GM18907 (cell line): ENCODE results near the gene DSTN.

Experiments
- ATAC-seq: cut with Tn5 transposase; IDR thresholded peaks from one replicate; pipeline ENCODE4 v1.9.1; 2021; ENCODE audit warnings: mild to moderate bottlenecking, moderate library complexity; ENCODE audit not compliant: unreplicated experiment

The DSTN gene

DNA sequence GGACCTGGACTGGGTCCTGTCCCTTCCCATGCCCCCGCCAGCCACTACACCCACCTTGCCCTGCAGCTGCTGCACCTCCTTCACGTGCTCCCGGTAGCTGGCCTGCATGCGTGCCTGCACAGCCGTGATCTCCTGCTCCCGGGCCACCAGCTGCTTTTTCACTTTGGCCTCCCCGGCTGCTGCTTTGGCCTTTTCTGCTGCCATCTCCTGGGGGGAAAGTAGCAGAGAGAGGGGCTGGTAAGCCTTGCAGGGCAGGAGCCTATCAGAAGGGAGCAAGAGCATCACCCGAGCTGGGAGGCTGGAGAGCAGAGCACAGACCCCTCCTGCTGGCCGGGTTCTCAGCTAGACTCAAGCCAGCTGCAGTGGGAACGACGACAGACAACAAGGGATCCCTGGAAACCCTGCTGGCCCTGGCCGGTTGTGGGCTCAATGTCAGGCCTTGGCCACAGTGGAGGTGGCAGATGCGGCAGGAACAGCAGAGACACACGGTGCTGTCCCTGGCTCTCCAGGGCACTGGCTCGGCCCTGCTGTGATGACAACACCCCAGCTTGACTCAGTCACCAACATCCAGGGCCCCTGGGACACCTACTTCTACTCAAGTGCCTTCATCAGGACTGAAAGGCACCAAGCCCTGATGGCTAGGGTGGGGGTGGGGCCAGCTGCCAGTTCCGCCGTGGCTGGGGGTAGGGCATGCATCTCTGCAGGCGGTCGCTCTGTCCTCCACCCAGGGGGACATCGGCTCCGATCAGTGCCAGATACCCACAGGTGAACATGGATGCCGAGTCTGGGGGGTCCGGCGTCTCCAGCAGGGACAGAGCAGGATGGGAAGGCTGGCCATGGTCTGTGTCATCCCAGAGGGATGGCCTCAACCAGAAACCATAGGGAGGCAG, 66.9 kb downstream of the DSTN start:
- no peak for ATAC-seq

DNA sequence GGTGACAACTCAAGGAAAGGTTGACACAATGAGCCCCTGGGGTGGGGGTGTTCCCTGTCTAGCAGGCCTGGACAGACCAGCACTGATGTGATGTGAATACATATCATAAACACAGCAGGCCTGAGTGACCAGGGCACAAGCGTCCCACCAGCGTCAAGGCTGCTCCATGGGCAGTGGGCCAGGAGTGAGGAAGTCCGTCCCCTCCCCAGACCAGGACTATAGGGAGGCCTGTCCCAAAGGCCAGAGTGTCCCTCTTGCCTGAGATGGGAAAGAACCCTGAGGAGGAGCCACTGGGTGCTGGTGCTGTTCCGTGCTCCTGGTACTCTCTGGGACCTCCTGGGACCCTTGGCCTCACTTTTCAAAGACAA, 67.5 kb downstream of the DSTN start:
- no peak for ATAC-seq

DNA sequence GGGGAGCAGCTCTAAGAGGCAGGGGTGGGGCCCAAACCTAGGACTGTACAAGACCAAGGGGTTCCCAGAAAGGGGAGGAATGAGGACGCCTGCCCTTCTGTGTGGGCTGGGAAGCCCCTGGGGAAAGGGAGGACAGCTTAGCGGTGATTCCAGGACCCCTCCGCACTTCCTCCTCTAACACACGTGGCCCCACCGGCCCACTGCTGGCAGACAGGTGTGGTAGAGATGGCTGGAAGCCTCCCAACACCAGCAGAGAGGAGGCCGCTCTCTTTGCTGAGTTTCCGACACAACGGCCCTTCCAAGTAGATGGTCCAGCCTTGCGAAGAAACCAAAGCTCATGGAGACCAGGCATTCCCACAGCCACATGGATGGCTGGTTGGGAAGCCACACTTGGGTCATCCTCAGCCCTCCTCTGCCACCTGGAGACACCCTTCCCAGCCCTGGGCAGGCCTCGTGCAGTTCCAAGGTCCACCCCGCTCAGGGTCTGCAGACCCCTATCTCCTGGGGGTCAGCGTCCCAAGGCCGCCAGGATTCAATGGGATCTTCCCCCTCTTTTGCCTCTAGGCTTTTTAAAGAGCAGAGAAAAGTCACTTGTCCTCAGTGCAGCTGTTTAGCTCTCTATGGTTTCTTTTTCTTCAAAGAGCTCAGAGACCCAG, 68.2 kb downstream of the DSTN start:
- no peak for ATAC-seq

DNA sequence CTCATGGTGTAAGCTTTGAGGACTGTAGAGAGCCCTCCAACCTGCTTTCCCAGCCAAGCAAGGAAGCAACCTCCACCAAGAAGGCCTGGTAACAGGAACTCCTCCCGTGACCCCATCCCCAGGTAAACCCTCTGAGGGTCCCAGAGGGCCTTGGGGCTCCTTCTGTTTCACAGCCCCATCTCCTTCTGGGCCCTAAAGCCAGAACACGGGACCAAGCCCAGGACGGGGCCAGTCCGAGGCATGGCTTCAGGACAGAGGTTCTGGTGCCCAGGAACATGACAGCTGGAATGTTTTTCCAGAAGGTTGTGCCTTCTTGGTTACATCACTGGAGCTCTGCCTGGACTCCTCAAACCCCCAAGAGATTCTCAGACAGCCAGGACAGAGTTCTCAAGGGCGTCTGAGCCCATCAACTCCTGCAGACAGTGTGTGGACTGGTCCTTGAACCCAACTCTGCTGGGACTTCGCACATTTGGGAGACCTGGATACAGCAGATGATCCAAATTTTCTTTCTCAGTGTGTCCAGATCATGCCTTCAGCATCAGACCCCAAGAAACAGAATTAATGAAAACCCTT, 69.0 kb downstream of the DSTN start:
- no peak for ATAC-seq

DNA sequence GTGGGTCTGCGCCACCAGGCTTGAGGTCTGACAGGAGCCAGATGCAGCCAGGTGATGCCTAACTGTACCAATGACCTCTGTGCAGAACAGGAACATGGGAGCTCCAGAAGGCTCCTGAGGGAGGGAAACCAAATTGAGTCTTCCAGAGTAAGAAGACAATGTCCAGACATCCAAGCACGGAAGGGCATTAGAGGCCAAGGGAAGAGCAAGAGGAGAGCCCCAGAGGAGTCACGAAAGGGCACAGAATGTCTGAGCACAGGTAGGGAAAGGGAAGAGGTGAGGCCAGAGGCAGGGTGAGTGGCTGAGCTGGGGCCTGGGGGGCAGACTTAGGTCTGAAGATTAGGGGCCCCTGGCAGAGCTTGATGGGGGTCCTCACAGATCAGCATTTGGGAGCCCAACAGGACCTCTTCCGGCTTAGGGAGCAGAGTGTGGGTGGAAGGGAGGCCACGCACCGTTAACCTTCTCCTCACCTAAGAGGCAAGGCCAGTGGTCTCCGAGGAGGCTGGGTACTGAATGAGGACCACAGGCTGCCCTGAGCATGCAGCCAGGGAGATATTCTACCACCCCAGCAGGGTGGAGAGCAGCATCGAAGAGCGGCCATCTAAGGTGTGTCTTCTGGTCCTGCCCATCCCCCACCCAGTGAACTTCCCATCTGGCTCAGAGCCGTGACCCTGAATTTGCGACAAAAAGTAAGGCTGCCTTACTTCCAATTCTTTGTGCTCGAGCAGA, 70.4 kb downstream of the DSTN start:
- ATAC-seq = no peak

DNA sequence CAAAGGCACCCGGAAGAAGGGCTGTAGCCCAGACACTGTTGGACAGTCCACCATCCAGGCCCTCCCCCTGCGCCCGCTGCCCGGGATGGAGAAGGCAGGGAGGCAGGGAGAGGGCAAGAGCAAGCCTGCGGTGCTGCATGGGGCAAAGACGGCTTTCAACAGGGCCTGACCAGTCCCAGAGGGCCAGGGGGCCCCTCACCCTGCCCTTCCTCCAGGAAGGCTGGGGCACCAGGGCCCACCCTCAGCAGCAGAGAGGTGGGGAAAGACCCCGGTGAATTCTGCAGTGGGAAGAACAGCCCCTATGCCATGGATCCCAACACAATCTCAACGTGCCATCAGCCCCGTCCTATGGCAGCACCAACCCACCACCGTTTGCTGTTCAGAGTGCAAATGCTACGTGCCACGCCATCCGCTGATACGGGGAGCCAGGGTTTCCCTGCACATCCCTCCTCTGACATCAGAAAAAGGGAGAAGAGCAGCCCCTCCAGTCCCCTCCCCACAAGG, 71.1 kb downstream of the DSTN start:
- no peak for ATAC-seq

DNA sequence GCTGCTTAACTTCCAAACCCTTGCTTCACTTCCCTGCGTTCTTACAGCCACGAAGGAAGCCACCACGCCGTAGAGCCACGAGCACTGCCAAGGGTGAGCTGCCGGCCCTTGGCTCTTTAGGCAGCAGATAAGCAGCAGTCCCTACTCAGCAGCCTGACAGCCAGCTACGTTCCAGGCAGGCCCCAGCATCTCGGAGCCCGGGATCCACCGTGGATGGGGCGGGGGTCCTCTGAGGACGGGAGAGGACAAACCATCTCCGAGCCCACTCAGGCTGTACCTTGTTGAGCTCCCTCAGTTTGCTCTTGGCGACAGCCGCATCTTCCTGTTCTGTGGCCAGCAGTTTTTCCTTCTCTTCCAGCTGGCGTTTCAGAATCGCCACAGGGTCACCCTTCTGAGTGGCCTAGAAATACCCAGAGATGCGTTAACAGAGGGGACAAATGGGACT, 71.7 kb downstream of the DSTN start:
- ATAC-seq = no peak

DNA sequence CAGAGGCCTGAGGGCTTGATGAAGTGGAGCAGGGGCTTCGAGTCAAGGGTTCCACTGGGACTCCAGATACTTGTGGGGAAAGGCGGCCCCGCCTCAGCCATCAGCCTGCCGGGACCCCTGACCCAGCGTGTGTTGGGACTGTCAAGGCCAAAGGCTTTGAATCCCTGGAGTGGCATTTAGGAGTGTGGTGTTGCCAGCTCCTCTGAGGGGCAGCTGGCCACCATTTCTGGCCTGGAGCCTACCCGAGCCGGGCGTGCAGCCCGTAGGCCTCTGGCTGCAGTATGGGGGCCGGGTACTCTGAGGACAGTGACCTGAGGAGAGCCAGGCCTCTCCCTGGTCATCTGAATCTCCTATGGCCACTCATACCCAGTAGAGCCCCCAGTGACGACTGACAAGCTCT, 72.1 kb downstream of the DSTN start:
- ATAC-seq = no peak

DNA sequence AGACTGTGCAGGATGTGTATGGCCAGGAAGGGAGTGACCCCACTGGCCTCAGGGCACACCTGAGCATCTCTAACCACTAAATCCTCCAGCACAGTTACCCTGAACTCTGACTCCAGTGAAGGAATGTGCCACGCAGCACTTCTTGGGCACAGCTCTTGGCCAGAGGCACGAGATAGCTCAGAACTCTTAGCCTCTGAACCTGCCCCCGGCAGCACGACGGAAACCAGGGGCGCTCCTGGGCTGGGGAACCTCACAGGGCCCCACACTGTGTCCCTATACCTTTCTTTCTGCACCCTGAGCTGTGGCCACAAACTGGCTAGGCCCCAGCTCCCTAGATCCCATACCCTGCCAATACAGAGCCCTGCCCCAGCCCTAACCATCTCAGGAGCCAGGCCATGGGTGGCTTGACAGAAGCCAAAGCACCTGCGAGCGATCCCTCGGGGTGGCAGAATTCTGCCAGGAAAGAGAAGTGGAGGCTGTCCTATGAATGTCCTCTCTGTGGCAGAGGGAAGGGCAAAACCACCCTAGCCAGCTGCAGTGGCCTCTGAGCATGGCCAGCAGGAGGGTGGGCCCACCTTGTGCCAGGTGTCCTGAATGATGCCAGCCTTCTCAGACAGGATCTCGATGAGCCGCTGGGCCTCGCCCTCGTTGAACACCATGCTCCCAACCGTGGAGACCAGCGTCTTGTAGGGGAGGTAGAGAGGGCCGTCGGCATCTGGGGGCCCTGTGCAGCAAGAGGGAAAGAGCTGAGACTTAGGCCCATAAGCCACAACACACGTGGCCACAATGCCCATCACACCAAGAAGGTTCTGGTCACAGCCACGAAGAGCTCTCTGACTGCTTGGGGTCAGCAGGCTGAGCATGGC, 72.8 kb downstream of the DSTN start:
- ATAC-seq = no peak

DNA sequence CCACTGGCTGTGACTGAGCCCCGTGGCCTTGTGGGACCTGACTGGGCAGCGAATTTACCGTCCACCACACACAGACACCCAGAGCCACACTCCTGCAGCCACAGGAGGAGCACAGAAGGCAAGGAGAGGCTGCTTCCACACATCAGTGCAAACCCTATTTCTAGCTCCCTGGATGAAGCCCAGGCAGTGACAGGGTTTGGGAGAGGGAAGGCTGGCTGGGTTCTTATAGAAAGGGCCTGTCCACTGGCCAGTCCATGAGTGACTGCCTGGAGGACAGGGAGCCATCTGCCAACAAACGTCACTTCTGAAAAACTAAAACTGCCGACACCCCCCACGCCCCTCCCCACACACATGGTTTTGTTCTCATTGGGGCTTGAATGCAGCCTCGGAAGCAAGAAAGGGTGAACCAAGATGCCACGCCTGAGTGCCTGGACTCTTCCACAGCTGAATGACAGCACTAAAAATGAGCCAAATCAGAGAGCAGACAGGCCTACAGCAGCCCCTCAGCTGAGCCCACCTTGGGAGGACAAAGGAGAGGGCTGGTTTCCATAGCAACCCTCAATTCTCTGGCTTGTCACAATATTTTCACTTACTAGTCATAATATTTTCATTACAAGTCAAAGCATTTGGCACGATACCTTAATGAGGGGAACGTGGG, 73.8 kb downstream of the DSTN start:
- ATAC-seq = no peak

DNA sequence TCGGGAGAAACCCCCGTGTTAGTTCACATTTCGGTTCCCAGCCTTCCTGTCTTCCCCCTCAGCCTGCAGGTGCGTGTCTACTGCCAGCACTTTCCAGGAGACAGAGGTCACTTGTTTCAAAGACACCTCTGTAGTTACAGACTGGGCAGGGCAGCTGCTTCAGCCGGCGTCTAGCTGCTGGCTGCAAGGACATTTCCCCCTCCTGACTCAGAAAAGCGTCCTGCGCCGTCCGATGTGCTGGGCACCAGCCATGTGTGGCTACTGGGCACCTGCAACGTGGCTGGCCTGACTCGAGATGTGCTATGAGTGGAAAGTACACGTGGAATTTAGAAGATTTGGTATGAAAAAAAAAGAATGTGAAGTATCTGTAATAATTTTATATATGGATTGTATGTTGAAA, 74.6 kb downstream of the DSTN start:
- ATAC-seq = no peak

DNA sequence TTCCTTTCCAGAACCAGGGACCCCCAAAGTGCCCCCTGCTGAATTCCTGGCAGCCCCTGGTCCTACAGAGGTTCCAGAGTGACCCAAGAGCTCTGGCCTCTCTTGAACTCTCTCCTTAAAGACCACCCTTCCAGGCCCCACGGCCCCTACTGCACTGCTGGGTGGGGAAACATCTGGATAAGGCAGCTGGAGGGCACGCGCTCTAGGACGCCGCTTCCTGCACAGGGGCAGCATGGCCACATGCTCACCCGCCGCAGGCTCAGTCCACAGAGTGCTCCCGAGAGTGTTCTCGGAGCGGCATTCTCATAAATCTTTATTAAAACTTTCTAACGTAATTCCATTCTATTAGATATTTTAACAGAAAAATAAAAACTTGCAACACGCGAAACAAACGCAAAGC, 75.1 kb downstream of the DSTN start:
- no peak for ATAC-seq

DNA sequence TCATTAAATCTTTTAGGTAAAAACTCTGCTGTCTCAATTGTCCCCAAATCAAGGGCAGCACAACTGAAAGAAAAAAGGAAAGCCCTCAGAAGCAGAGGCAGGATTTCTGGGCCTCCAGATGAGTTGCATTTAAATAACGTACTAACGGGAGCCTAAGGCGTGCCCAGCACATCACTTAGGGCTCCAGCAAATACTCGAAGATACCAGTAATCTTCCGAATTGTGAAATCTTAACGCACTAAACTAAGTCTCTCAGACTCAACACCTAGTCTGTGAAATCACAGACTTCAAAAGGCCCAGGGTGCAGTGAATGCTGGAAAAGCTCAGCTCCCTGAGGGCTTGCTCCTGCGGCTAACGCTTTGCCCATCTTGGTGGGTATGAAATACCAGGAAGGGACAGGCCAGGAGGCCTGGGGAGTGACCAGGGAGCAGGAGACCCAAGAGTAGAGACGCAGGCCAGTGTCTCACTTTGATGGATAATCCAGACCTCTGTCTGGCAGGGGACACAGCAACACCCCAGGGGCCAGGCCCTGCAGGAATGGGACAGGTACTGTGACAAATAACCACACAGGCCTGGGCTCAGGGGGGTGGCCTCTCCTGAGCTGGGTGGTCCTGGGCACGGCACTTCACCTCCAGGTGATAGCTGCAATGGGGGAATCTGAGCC, 75.8 kb downstream of the DSTN start:
- ATAC-seq = no peak

DNA sequence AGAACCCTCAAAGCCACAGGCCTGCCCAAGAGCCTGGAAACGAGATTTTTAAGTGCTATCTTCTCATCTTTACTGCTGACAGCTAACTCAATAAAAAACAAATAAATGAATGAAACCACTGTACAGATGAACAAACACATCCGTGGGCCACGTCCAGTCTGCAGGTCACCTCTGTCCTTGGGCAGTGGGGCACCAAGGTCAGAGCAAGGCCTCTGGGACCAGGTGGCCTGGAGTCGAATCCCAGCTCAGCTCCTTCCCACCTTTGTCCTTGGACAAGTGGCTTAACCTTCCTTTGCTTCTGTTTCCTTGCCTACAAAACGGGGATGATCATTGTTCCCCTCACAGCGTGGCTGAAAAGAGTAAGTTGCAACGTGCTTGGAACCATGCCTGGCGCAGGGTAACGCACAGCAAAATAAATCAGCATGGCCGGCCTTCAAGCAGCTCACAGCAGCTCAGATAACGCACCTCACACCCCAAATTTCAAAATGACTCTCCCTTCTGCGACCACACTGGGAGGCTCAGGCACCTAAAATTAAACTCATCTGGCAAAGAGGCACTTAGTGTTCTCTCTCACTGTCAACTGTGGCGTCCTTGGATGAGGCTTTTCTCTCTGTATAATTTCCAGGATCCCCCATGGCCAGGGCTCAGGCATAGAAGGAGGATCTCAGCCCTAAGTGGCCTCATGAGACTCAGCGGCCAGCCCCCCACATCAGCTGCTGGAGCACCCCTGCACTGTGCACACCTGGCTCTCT, 76.5 kb downstream of the DSTN start:
- no peak for ATAC-seq

DNA sequence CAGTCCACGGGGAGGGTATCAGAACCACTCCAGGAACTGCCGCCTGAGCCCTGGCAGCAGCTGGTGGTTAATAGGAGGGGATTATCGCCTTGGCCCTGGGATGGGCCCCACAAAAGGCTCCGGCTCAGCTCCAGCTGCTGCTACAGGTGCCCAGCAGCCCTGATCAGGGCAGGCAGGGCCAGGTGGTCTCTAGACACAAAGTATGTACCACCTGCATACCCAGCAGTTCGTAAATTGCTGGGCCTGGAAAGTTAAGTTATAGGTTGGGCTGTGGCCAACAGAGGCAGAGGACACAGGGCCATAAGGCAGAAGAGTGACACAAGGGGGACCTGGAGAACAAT, 77.1 kb downstream of the DSTN start:
- ATAC-seq = no peak

DNA sequence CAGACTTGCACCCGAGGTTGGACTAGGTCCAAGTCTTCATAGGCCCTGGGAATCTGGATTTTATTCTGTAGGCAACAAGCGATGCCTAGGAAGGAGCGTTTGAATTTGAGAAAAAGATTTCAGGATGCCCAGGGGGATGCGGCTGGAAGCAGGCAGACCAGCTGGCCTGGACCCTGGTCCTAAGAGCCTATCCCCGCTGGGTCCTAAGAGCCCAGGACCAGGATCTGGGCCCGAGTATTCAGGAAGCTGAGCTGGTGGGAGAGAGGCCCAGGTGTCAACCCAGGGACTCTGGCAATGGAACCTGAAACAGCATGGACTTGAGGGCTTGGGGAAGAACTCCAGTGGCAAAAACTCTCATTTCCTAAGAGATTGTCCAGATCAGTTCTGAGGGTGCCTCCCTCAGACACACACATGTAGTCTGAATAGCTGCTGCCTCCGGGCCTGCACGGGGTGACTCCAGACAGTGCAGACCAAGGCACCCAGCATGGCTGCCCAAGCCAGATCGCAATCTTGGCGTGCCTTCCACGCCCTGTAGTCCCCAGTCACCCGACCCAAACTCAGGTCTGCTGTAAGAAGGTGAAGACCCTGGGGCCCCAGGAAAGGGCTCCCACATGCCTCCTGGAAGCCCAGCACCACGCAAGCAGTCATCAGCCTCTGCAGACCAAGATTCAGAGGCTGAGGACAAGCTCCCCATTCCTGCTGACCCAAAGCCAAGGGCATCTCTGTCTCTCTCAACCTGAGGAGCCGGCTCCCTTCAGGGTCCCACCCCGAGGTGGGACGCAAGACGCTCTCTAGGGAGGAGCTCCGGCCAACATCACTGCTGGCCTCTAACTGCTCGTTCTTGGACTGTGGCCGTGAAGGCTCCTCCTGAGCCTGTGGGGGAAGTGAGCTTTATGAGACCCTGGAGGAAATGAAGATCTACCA, 77.8 kb downstream of the DSTN start:
- no peak for ATAC-seq

DNA sequence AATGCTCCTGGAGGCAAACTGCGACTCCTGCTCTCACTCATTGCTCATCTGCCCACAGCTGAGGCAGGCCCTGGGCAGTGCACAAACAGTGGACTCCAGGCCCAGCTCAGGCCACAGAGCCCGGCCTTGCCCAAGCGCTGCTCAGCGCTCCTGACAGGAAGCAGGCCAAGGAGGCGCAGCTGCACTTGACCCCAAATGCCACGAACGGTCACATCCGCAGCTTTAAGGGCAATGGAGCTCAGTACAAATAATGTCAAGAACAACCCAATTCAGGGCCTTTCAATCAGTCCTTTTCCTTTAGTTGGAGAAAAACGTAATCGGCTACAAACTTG, 78.4 kb downstream of the DSTN start:
- no peak for ATAC-seq
